CD4-positive, alpha-beta T cell treated with Interleukin-21 for 1 hour (primary cell): ENCODE measurements around the gene BRI3BP.
A peak's percentile ranks its signal among the peaks of the same experiment; 100 is the strongest.
"Not testable (repeated sequence)": the region's sequence is repeated elsewhere in the genome, so short reads cannot be mapped to it uniquely, and the experiment has no call there.

Experiments used
- DNase-seq: peaks from one replicate; pipeline ENCODE4 v3.0.0-alpha.2; 2020

BRI3BP gene

DNA sequence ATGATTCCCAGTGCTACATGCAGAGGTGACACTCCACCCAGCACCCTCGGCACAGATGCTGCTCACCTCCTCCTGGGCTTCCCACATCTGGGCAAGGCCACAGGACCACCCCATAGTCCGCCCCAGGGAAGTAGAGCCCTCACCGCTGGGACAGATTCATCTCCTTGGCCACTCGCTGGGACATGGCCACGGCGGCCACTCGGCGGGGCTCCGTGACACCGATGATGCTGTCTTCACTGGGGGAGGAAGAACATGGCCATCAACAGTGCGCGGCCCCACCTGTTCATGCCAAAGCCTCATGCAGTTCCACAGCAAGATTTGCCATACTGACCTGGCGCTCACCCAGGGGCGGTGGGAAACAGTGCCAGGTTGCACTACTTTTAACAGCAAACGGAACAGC lies 18.2 kb upstream of the BRI3BP start:
- DNase-seq = no peak

DNA sequence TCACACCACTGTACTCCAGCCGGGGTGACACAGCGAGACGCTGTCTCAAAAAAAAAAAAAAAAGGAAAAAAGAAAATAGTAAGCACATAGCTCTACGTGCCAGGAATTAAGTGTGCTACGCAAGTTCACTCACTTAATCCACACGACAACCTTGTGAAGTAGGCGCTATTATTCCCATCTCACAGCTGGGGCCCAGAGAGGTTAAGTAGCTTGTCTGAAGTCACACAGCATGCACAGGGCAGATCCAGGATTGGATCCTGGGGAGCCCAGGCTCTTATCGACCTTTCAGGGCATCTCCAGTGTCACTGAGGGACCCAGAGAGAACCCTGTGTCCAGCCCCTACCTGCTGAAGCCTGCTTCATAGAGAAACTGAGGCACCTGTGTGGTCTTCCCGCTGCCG lies 16.4 kb upstream of the BRI3BP start:
- DNase-seq = no peak

- DNase-seq = no peak
Measured at GRCh38 chr12:124979568-124979967, 13.9 kb upstream of the BRI3BP start.

GRCh38 chr12:124980098-124980892 lies 13.2 kb upstream of the BRI3BP start:
- no peak for DNase-seq

DNA sequence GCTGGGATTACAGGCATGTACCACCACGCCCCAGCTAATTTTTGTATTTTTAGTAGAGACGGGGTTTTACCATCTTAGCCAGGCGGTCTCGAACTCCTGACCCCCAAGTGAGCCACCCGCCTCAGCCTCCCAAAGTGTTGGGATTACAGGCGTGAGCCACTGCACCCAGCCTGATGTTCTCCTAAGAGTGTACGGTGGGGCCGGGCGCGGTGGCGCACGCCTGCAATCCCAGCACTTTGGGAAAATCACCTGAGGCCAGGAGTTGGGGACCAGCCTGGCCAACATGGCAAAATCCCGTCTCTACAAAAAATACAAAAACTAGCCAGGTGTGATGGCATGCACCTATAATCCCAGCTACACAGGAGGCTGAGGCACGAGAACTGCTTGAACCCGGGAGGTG lies 6.6 kb upstream of the BRI3BP start:
- not testable (repeated sequence) for DNase-seq

GRCh38 chr12:124992874-124993625 lies 395 bp upstream of the BRI3BP start:
- DNase-seq = peak; percentile 89

- no peak for DNase-seq
Measured at GRCh38 chr12:124994437-124994975, 1.1 kb downstream of the BRI3BP start.

- DNase-seq = no peak
Measured at GRCh38 chr12:124995200-124995961, 1.9 kb downstream of the BRI3BP start.

DNA sequence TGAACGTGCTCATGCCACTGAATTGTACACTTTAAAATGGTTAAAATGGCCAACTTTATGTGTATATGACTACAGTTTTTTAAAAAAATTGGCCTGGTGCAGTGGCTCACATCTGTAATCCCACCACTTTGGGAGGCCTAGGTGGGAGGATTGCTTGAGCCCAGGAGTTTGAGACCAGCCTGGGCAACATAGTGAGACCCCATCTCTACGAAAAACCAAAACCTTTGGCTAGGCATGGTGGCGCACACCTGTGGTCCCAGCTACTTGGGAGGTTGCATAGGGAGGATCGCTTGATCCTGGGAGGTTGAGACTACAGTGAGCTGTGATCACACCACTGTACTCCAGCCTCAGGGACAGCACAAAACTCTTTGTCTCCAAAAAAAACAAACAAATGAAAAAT lies 5.3 kb downstream of the BRI3BP start:
- no peak for DNase-seq

- no peak for DNase-seq
Measured at GRCh38 chr12:125001636-125002035, 8.2 kb downstream of the BRI3BP start.

DNA sequence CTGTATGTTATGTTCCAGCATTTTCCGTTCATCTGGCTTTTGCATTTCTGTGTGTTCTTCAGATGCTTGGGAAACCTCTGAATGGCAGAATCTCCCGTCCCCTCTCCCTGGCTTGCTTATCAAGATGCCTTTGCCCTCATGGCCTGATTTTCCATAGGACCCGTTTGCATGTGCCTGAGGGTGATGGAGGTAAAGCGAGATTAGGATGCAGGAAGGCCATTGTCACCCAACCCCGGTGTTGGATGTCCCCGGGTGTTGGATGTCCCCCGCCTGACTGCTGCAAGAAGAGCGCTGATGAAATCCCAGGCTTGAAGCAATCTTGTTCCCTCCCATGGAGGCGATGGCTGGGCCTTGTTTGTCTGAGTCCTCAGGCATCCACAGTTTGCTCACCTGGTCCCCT lies 9.6 kb downstream of the BRI3BP start:
- no peak for DNase-seq

DNA sequence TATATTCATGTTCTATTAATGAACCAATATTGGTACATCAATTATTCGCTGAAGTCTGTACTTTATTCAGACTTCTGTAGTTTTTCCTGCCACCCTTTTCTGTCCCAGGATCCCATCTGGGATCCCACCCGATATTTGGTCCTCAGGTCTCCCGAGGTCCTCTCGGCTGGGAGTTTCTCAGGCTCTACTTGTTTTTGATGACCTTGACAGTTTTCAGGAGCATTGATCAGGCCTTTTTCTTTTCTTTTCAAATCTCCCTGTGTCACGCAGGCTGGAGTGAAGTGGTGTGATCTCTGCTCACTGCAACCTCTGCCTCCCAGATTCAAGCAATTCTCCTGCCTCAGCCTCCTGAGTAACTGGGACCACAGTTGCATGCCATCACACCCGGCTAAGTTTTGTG lies 11.2 kb downstream of the BRI3BP start:
- DNase-seq = no peak

- DNase-seq = no peak
Measured at GRCh38 chr12:125005652-125006051, 12.2 kb downstream of the BRI3BP start.

GRCh38 chr12:125006365-125006764 lies 12.9 kb downstream of the BRI3BP start:
- no peak for DNase-seq

GRCh38 chr12:125013816-125014442 lies 20.5 kb downstream of the BRI3BP start:
- no peak for DNase-seq

GRCh38 chr12:125014526-125014925 lies 21.1 kb downstream of the BRI3BP start:
- DNase-seq = no peak

GRCh38 chr12:125015680-125016310 lies 22.4 kb downstream of the BRI3BP start:
- no peak for DNase-seq

DNA sequence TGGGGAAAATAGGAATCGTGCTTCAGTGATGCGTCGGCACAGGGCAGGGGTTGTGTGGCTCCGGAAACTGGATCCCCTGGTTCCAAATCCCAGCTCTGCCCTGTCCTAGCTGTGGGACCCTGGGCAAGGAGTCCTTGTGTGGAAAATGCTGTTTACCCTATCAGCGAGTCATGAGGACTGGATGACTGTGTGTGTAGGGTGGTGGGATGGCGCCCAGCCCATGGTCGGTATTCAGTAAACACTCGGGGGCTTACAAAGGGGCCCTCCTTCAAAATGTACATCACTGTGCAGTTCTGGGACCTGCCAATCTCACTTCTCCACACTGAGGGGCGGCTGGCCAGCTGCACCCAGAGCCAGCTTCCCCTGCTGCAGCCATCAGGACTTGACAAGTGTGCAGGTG lies 24.4 kb downstream of the BRI3BP start:
- no peak for DNase-seq

DNA sequence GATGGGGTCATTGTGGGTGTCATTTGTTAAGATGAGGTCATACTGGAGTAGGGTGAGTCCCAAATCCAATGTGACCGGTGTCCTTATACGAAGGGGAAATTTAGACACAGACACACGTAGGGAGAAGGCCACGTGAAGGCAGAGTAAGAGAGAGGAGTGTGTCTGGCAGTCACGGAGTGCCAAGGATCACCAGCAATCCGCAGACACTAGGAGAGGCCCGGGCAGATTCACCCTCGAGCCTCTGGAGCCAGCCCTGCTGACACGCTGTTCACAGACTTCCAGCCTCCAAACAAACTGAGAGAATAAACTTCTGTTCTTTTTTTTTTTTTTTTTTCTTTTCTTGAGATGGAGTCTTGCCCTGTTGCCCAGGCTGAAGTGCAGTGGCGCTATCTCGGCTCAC lies 24.9 kb downstream of the BRI3BP start:
- no peak for DNase-seq

DNA sequence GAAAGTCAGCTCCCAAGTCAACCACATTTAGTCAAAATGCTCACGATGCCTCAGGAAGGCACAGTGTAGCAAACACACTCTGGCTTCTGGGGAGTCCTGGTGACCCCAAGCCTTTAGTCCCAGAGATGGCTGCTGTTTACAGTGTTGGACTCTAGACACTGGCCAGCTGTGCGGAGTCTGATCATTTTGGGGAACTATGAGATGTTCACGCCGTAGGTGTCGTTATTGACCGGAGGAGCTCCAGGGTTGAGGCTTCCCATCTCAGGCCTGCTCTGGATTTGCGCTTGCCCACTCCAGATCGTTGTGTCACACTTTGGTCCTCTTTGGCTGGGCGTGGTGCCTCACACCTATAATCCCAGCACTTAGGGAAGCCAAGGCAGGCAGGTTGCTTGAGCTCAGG lies 27.7 kb downstream of the BRI3BP start:
- no peak for DNase-seq

- no peak for DNase-seq
Measured at GRCh38 chr12:125021771-125022170, 28.3 kb downstream of the BRI3BP start.

DNA sequence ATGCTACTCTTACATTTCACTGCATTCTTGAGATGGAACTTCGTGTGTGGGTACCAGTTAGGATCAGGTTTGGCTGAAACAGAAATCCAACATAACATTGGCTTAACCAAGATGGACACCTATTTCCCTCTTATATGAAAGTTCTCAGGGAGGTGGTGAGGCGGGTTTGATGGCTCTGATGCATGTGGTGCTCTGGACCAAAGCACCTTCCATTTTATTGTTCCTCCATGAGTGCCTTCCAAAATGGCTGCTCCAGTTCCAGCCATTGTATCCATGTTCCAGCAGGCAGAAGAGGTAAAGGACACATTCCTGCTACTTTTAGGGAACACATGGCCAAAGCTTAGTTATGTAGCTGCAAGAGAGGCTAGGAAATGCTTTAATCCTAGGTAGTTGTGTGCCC lies 29.6 kb downstream of the BRI3BP start:
- no peak for DNase-seq
